ENCODE data around the gene PLAC1.

Gene PLAC1

GRCh38 chrX:134607523-134607922 lies 50.7 kb downstream of the PLAC1 start:
- Histone ChIP-seq H3K4me3 (ENCODE audit: low read length) (no peak overlapping the region), H3K9ac (ENCODE audit: low read length) (no peak overlapping the region), H3K27me3 (replicated peaks; ENCODE audit: control insufficient read depth, insufficient read depth, low read length) (no peaks in the 10 kb centered on the region), H3K4me1 (ENCODE audit: control insufficient read depth, insufficient read depth, low read length) (peaks cover 17% of the 10 kb centered on the region), H3K36me3 (ENCODE audit: control insufficient read depth, insufficient read depth, low read length, severe bottlenecking) (no peaks in the 10 kb centered on the region), H3K9me3 (ENCODE audit: control insufficient read depth, low read length) (peaks cover 1% of the 10 kb centered on the region)
- no peak for DNase-seq (ENCODE audit: low read depth)

GRCh38 chrX:134604701-134605311 lies 53.5 kb downstream of the PLAC1 start:
- Histone ChIP-seq H3K4me1 (ENCODE audit: control insufficient read depth, insufficient read depth, low read length) (peaks cover 29% of the 10 kb centered on the region), H3K9ac (ENCODE audit: low read length) (peak overlapping the region; percentile 43), H3K27me3 (replicated peaks; ENCODE audit: control insufficient read depth, insufficient read depth, low read length) (no peaks in the 10 kb centered on the region), H3K36me3 (ENCODE audit: control insufficient read depth, insufficient read depth, low read length, severe bottlenecking) (no peaks in the 10 kb centered on the region), H3K9me3 (ENCODE audit: control insufficient read depth, low read length) (peaks cover 8% of the 10 kb centered on the region), H3K4me3 (ENCODE audit: low read length) (no peak overlapping the region)
- peak; percentile 14 for DNase-seq (ENCODE audit: low read depth)

- Histone ChIP-seq H3K4me3 (ENCODE audit: low read length) (no peak overlapping the region), H3K9ac (ENCODE audit: low read length) (peak overlapping the region; percentile 43), H3K4me1 (ENCODE audit: control insufficient read depth, insufficient read depth, low read length) (peaks cover 35% of the 10 kb centered on the region), H3K27me3 (replicated peaks; ENCODE audit: control insufficient read depth, insufficient read depth, low read length) (no peaks in the 10 kb centered on the region), H3K36me3 (ENCODE audit: control insufficient read depth, insufficient read depth, low read length, severe bottlenecking) (no peaks in the 10 kb centered on the region), H3K9me3 (ENCODE audit: control insufficient read depth, low read length) (peaks cover 8% of the 10 kb centered on the region)
- DNase-seq (ENCODE audit: low read depth), result peak; percentile 84
Measured at GRCh38 chrX:134603806-134604700, 54.2 kb downstream of the PLAC1 start.

- peaks cover 6% of the 10 kb centered on the region for H3K27me3 ChIP-seq (replicated peaks; ENCODE audit: control insufficient read depth, insufficient read depth, low read length)
- H3K9me3 ChIP-seq (ENCODE audit: control insufficient read depth, low read length), result peaks cover 8% of the 10 kb centered on the region
- no peaks in the 10 kb centered on the region for H3K36me3 ChIP-seq (ENCODE audit: control insufficient read depth, insufficient read depth, low read length, severe bottlenecking)
- no peak overlapping the region for H3K4me3 ChIP-seq (ENCODE audit: low read length)
- no peak overlapping the region for H3K9ac ChIP-seq (ENCODE audit: low read length)
- no peak for DNase-seq (ENCODE audit: low read depth)
- H3K4me1 ChIP-seq (ENCODE audit: control insufficient read depth, insufficient read depth, low read length), result peaks cover 41% of the 10 kb centered on the region
Measured at GRCh38 chrX:134602410-134602809, 55.9 kb downstream of the PLAC1 start.

GRCh38 chrX:134601240-134601765 lies 57.0 kb downstream of the PLAC1 start:
- Histone ChIP-seq H3K4me1 (ENCODE audit: control insufficient read depth, insufficient read depth, low read length) (peaks cover 41% of the 10 kb centered on the region), H3K27me3 (replicated peaks; ENCODE audit: control insufficient read depth, insufficient read depth, low read length) (peaks cover 6% of the 10 kb centered on the region), H3K4me3 (ENCODE audit: low read length) (no peak overlapping the region), H3K9ac (ENCODE audit: low read length) (no peak overlapping the region), H3K9me3 (ENCODE audit: control insufficient read depth, low read length) (peaks cover 8% of the 10 kb centered on the region), H3K36me3 (ENCODE audit: control insufficient read depth, insufficient read depth, low read length, severe bottlenecking) (no peaks in the 10 kb centered on the region)
- peak; percentile 32 for DNase-seq (ENCODE audit: low read depth)

- peak; percentile 55 for DNase-seq (ENCODE audit: low read depth)
- peaks cover 8% of the 10 kb centered on the region for H3K9me3 ChIP-seq (ENCODE audit: control insufficient read depth, low read length)
Measured at GRCh38 chrX:134600714-134601113, 57.6 kb downstream of the PLAC1 start.

GRCh38 chrX:134599184-134599914 lies 58.9 kb downstream of the PLAC1 start:
- peaks cover 8% of the 10 kb centered on the region for H3K9me3 ChIP-seq (ENCODE audit: control insufficient read depth, low read length)
- no peaks in the 10 kb centered on the region for H3K36me3 ChIP-seq (ENCODE audit: control insufficient read depth, insufficient read depth, low read length, severe bottlenecking)
- H3K4me1 ChIP-seq (ENCODE audit: control insufficient read depth, insufficient read depth, low read length), result peaks cover 32% of the 10 kb centered on the region
- H3K4me3 ChIP-seq (ENCODE audit: low read length), result no peak overlapping the region
- DNase-seq (ENCODE audit: low read depth), result peak; percentile 81
- peaks cover 6% of the 10 kb centered on the region for H3K27me3 ChIP-seq (replicated peaks; ENCODE audit: control insufficient read depth, insufficient read depth, low read length)
- H3K9ac ChIP-seq (ENCODE audit: low read length), result peak overlapping the region; percentile 25

More at GRCh38 chrX:134600714-134601113, 57.6 kb downstream of the PLAC1 start:
- no peak overlapping the region for H3K4me3 ChIP-seq (ENCODE audit: low read length)
- peaks cover 6% of the 10 kb centered on the region for H3K27me3 ChIP-seq (replicated peaks; ENCODE audit: control insufficient read depth, insufficient read depth, low read length)
- H3K9ac ChIP-seq (ENCODE audit: low read length), result no peak overlapping the region
- peaks cover 41% of the 10 kb centered on the region for H3K4me1 ChIP-seq (ENCODE audit: control insufficient read depth, insufficient read depth, low read length)
- H3K36me3 ChIP-seq (ENCODE audit: control insufficient read depth, insufficient read depth, low read length, severe bottlenecking), result no peaks in the 10 kb centered on the region

- Histone ChIP-seq H3K27me3 (replicated peaks; ENCODE audit: control insufficient read depth, insufficient read depth, low read length) (no peaks in the 10 kb centered on the region), H3K36me3 (ENCODE audit: control insufficient read depth, insufficient read depth, low read length, severe bottlenecking) (no peaks in the 10 kb centered on the region), H3K4me1 (ENCODE audit: control insufficient read depth, insufficient read depth, low read length) (no peaks in the 10 kb centered on the region), H3K9ac (ENCODE audit: low read length) (no peak overlapping the region), H3K9me3 (ENCODE audit: control insufficient read depth, low read length) (no peaks in the 10 kb centered on the region), H3K4me3 (ENCODE audit: low read length) (no peak overlapping the region)
- DNase-seq (ENCODE audit: low read depth), result no peak
Measured at GRCh38 chrX:134592303-134592702, 66.0 kb downstream of the PLAC1 start.

- Histone ChIP-seq H3K4me3 (ENCODE audit: low read length) (no peak overlapping the region), H3K27me3 (replicated peaks; ENCODE audit: control insufficient read depth, insufficient read depth, low read length) (no peaks in the 10 kb centered on the region), H3K9ac (ENCODE audit: low read length) (no peak overlapping the region), H3K36me3 (ENCODE audit: control insufficient read depth, insufficient read depth, low read length, severe bottlenecking) (no peaks in the 10 kb centered on the region), H3K9me3 (ENCODE audit: control insufficient read depth, low read length) (no peaks in the 10 kb centered on the region), H3K4me1 (ENCODE audit: control insufficient read depth, insufficient read depth, low read length) (no peaks in the 10 kb centered on the region)
- no peak for DNase-seq (ENCODE audit: low read depth)
Measured at GRCh38 chrX:134591502-134591901, 66.8 kb downstream of the PLAC1 start.

- DNase-seq (ENCODE audit: low read depth), result no peak
Measured at GRCh38 chrX:134588806-134589205, 69.5 kb downstream of the PLAC1 start.

GRCh38 chrX:134580907-134581306 lies 77.4 kb downstream of the PLAC1 start:
- H3K4me1 ChIP-seq (ENCODE audit: control insufficient read depth, insufficient read depth, low read length), result no peaks in the 10 kb centered on the region
- no peak overlapping the region for H3K9ac ChIP-seq (ENCODE audit: low read length)
- no peak overlapping the region for H3K4me3 ChIP-seq (ENCODE audit: low read length)
- DNase-seq (ENCODE audit: low read depth), result peak; percentile 51
- H3K9me3 ChIP-seq (ENCODE audit: control insufficient read depth, low read length), result no peaks in the 10 kb centered on the region
- no peaks in the 10 kb centered on the region for H3K36me3 ChIP-seq (ENCODE audit: control insufficient read depth, insufficient read depth, low read length, severe bottlenecking)
- peaks cover 9% of the 10 kb centered on the region for H3K27me3 ChIP-seq (replicated peaks; ENCODE audit: control insufficient read depth, insufficient read depth, low read length)

More at GRCh38 chrX:134588806-134589205, 69.5 kb downstream of the PLAC1 start:
- H3K9me3 ChIP-seq (ENCODE audit: control insufficient read depth, low read length), result no peaks in the 10 kb centered on the region
- no peaks in the 10 kb centered on the region for H3K36me3 ChIP-seq (ENCODE audit: control insufficient read depth, insufficient read depth, low read length, severe bottlenecking)
- H3K9ac ChIP-seq (ENCODE audit: low read length), result no peak overlapping the region
- H3K27me3 ChIP-seq (replicated peaks; ENCODE audit: control insufficient read depth, insufficient read depth, low read length), result peaks cover 6% of the 10 kb centered on the region
- no peaks in the 10 kb centered on the region for H3K4me1 ChIP-seq (ENCODE audit: control insufficient read depth, insufficient read depth, low read length)
- no peak overlapping the region for H3K4me3 ChIP-seq (ENCODE audit: low read length)
